ENCODE data around the gene POC1A.

Gene POC1A

GRCh38 chr3:52126036-52126435 is 28.2 kb downstream of the POC1A start:
- DNase-seq, result no peak

GRCh38 chr3:52124766-52125165 is 29.5 kb downstream of the POC1A start:
- DNase-seq, result no peak

- no peak for DNase-seq
These were observed 30.1 kb downstream of the POC1A start for GRCh38 chr3:52124126-52124525.

GRCh38 chr3:52123106-52123725 is 31.0 kb downstream of the POC1A start:
- peak; percentile 18 for DNase-seq

GRCh38 chr3:52122491-52122890 is 31.7 kb downstream of the POC1A start:
- no peak for DNase-seq

GRCh38 chr3:52121813-52122212 is 32.4 kb downstream of the POC1A start:
- DNase-seq, result no peak

GRCh38 chr3:52121464-52121805 is 32.8 kb downstream of the POC1A start:
- DNase-seq, result no peak

GRCh38 chr3:52120556-52121463 is 33.4 kb downstream of the POC1A start:
- no peak for DNase-seq

GRCh38 chr3:52119826-52120225 is 34.4 kb downstream of the POC1A start:
- no peak for DNase-seq

GRCh38 chr3:52119099-52119498 is 35.1 kb downstream of the POC1A start:
- DNase-seq, result no peak

- DNase-seq, result no peak
These were observed 35.9 kb downstream of the POC1A start for GRCh38 chr3:52118156-52118875.

GRCh38 chr3:52117537-52117936 is 36.7 kb downstream of the POC1A start:
- DNase-seq, result no peak

- no peak for DNase-seq
These were observed 42.2 kb downstream of the POC1A start for GRCh38 chr3:52112056-52112455.

- no peak for DNase-seq
These were observed 43.7 kb downstream of the POC1A start for GRCh38 chr3:52110502-52110901.

GRCh38 chr3:52109611-52110301 is 44.5 kb downstream of the POC1A start:
- DNase-seq, result no peak

GRCh38 chr3:52108302-52109232 is 45.7 kb downstream of the POC1A start:
- peak; percentile 69 for DNase-seq

- DNase-seq, result no peak
These were observed 47.1 kb downstream of the POC1A start for GRCh38 chr3:52106951-52107611.

- no peak for DNase-seq
These were observed 49.3 kb downstream of the POC1A start for GRCh38 chr3:52104684-52105640.

GRCh38 chr3:52102934-52103333 is 51.3 kb downstream of the POC1A start:
- DNase-seq, result no peak

- no peak for DNase-seq
These were observed 55.2 kb downstream of the POC1A start for GRCh38 chr3:52099001-52099401.
